Naive thymus-derived CD4-positive, alpha-beta T cell (primary cell): ENCODE results near the gene ZNF23. TPM values are rescaled to one million over a fixed set of nuclear protein-coding genes. Genes with fewer than 3 reads are reported as not detected.
A peak's percentile ranks its signal among the peaks of the same experiment; 100 is the strongest.

Experiments used
- ATAC-seq: fragments of 150-1000 bp; cut with Tn5 transposase; 2 replicates; pipeline ENCODE4 v1.10.0; 2021; ENCODE audit warnings: mild to moderate bottlenecking, moderate library complexity
- CTCF ChIA-PET: fragments of 350-600 bp; sonication (Branson Sonifier 250); formaldehyde crosslinking; loops from one replicate; lab custom pipeline; 2021; ENCODE audit warnings: antibody characterized with exemption; lab: Charles Lee
- POLR2A ChIA-PET: fragments of 350-600 bp; sonication (Branson Sonifier 250); formaldehyde crosslinking; loops from one replicate; lab custom pipeline; 2021; ENCODE audit warnings: antibody characterized with exemption, inconsistent platforms; lab: Charles Lee
- DNase-seq, 9 donors: peaks; one replicate each; pipeline versions ENCODE4 v3.0.0 to v3.0.0-alpha.2; 2020 to 2022; ENCODE audit warnings: mixed read lengths in 1 of 9
- H3K27ac ChIP-seq: one replicate; pipeline ENCODE4 v1.7.0; 2013; ENCODE audit warnings: mild to moderate bottlenecking, low read depth, low read length, moderate library complexity
- H3K27me3 ChIP-seq, 2 donors: one replicate each; pipeline ENCODE4 v1.7.0; 2013; ENCODE audit warnings: low read length in 2 of 2, mild to moderate bottlenecking in 2 of 2, moderate library complexity in 2 of 2; ENCODE audit not compliant: control insufficient read depth in 2 of 2, insufficient read depth in 2 of 2
- H3K36me3 ChIP-seq, 3 experiments: 1 replicate in 2 of 3; 2 replicates in 1 of 3; pipeline ENCODE4 v1.7.0; 2013; ENCODE audit warnings: low read length in 3 of 3, mild to moderate bottlenecking in 3 of 3, moderate library complexity in 1 of 3; ENCODE audit not compliant: insufficient read depth in 3 of 3, control insufficient read depth in 2 of 3
- H3K4me1 ChIP-seq, 2 donors: one replicate each; pipeline ENCODE4 v1.7.0; 2013; ENCODE audit warnings: low read length in 2 of 2, mild to moderate bottlenecking in 2 of 2, moderate library complexity in 1 of 2; ENCODE audit not compliant: control insufficient read depth in 2 of 2, insufficient read depth in 2 of 2
- H3K4me3 ChIP-seq: 2 replicates; pipeline ENCODE4 v1.7.0; 2013; ENCODE audit warnings: mild to moderate bottlenecking, low read length
- H3K9me3 ChIP-seq, 3 experiments: 1 replicate in 2 of 3; 2 replicates in 1 of 3; pipeline ENCODE4 v1.7.0; 2013; ENCODE audit warnings: low read length in 3 of 3; ENCODE audit not compliant: control insufficient read depth in 2 of 3
- H3K27ac Mint-ChIP-seq, 9 donors: one replicate each; pipeline ENCODE4 v1.8.0; 2020 to 2022; ENCODE audit warnings: mixed read lengths in 9 of 9, mild to moderate bottlenecking in 8 of 9, moderate library complexity in 5 of 9, inconsistent platforms in 2 of 9
- H3K27me3 Mint-ChIP-seq, 5 donors: one replicate each; pipeline ENCODE4 v1.8.0; 2021 to 2022; ENCODE audit warnings: mixed read lengths in 5 of 5, mild to moderate bottlenecking in 1 of 5
- H3K36me3 Mint-ChIP-seq, 5 donors: one replicate each; pipeline ENCODE4 v1.8.0; 2020 to 2022; ENCODE audit warnings: mixed read lengths in 5 of 5, mild to moderate bottlenecking in 3 of 5, inconsistent platforms in 1 of 5
- H3K4me1 Mint-ChIP-seq, 7 donors: one replicate each; pipeline ENCODE4 v1.8.0; 2020 to 2022; ENCODE audit warnings: mixed read lengths in 7 of 7, mild to moderate bottlenecking in 3 of 7, inconsistent platforms in 1 of 7
- H3K4me3 Mint-ChIP-seq, 10 donors: one replicate each; pipeline ENCODE4 v1.8.0; 2020 to 2022; ENCODE audit warnings: mild to moderate bottlenecking in 10 of 10, mixed read lengths in 10 of 10, moderate library complexity in 6 of 10, inconsistent platforms in 2 of 10
- H3K9me3 Mint-ChIP-seq, 11 donors: one replicate each; pipeline ENCODE4 v1.8.0; 2020 to 2022; ENCODE audit warnings: mixed read lengths in 11 of 11, mild to moderate bottlenecking in 4 of 11, inconsistent platforms in 1 of 11, moderate library complexity in 1 of 11
- intact Hi-C, 2 donors: fragments of 100-400 bp; cut with micrococcal nuclease; formaldehyde crosslinking; loops; one replicate each; pipeline ENCODE4 v1.15.1; 2023
- polyA plus RNA-seq, 2 donors: library from polyadenylated mRNA; unstranded; fragments of 300-500 nt; fragmentation: Illumina TruSeq; gene quantifications; one replicate each; pipeline ENCODE4 v1.2.3, GENCODE V29; 2021
- total RNA-seq, 6 experiments: library from RNA in 5 of 6; stranded (reverse) in 5 of 6; gene quantifications; 1 replicate in 5 of 6; 2 replicates in 1 of 6; pipeline ENCODE4 v1.2.3 and lab custom pipeline; 2021 to 2026

ZNF23 gene
- total and polyA plus RNA-seq, 7 experiments from 2014 or later = 6.5 to 16.0 (median 7.5) TPM

GRCh38 chr16:71460941-71461340 lies 1.1 kb downstream of the ZNF23 start:
- ATAC-seq (no peak), DNase-seq (no peak)
- H3K27ac ChIP-seq = no peak overlapping the region
- peak overlapping the region in 4 of 9 donors; percentile 40 to 98 (median 88) for H3K27ac Mint-ChIP-seq
- no peaks in the 10 kb centered on the region for H3K27me3 Mint-ChIP-seq
- H3K4me1 Mint-ChIP-seq = peaks cover 14 to 39% (median 27%) of the 10 kb centered on the region in 7 donors
- POLR2A ChIA-PET = interaction anchor here (3.7 kb wide), 1 partner anchor 23 kb away, joined by 36 read pairs; no protein-coding TSS in a partner anchor
- peaks cover 6 to 12% (median 7%) of the 10 kb centered on the region in 5 donors for H3K36me3 Mint-ChIP-seq
- no peaks in the 10 kb centered on the region for H3K9me3 ChIP-seq
- CTCF ChIA-PET = interaction anchor here (0.8 to 1.3 kb wide), 2 partner anchors 23 to 48 kb away, joined by 4 to 7 read pairs; no protein-coding TSS in a partner anchor
- peak overlapping the region; percentile 88 to 97 (median 94) for H3K4me3 Mint-ChIP-seq
- H3K36me3 ChIP-seq = peaks cover 0 to 11% (median 0%) of the 10 kb centered on the region in 3 experiments
- intact Hi-C loops = loop anchor here (5.0 to 10.0 kb wide), 7 partner anchors 36 to 1204 kb away; partner anchors contain the start of genes CMTR2 (in 2 of the 2), AP1G1 (in 1 of the 2), DHODH (in 1 of the 2) and IST1 (in 1 of the 2)
- no peaks in the 10 kb centered on the region for H3K27me3 ChIP-seq
- peaks cover 0 to 3% (median 0%) of the 10 kb centered on the region in 11 donors for H3K9me3 Mint-ChIP-seq
- peaks cover 4 to 6% of the 10 kb centered on the region in 2 donors for H3K4me1 ChIP-seq
- no peak overlapping the region for H3K4me3 ChIP-seq

GRCh38 chr16:71460236-71460635 lies 1.8 kb downstream of the ZNF23 start:
- H3K4me3 Mint-ChIP-seq = peak overlapping the region in 6 of 10 donors; percentile 16 to 93 (median 68)
- no peaks in the 10 kb centered on the region for H3K9me3 ChIP-seq
- H3K4me3 ChIP-seq = no peak overlapping the region
- H3K27ac Mint-ChIP-seq = peak overlapping the region in 1 of 9 donors; percentile 89
- intact Hi-C loops = loop anchor here (5.0 to 10.0 kb wide), 7 partner anchors 37 to 1205 kb away; partner anchors contain the start of genes CMTR2 (in 2 of the 2), AP1G1 (in 1 of the 2), DHODH (in 1 of the 2) and IST1 (in 1 of the 2)
- ChIA-PET CTCF (interaction anchor here (0.7 to 1.8 kb wide), 3 partner anchors 47 to 1133 kb away, joined by 3 to 5 read pairs (median 4); no protein-coding TSS in a partner anchor), POLR2A (interaction anchor here (1.0 kb wide), 1 partner anchor 24 kb away, joined by 3 read pairs; no protein-coding TSS in a partner anchor)
- DNase-seq = no peak
- ATAC-seq = no peak
- H3K27ac ChIP-seq = no peak overlapping the region
- no peaks in the 10 kb centered on the region for H3K27me3 Mint-ChIP-seq
- H3K9me3 Mint-ChIP-seq = peaks cover 0 to 3% (median 0%) of the 10 kb centered on the region in 11 donors
- H3K4me1 ChIP-seq = peaks cover 4 to 6% of the 10 kb centered on the region in 2 donors
- H3K4me1 Mint-ChIP-seq = peaks cover 14 to 39% (median 27%) of the 10 kb centered on the region in 7 donors
- peaks cover 0 to 17% (median 0%) of the 10 kb centered on the region in 3 experiments for H3K36me3 ChIP-seq
- H3K36me3 Mint-ChIP-seq = peaks cover 8 to 19% (median 9%) of the 10 kb centered on the region in 5 donors
- H3K27me3 ChIP-seq = no peaks in the 10 kb centered on the region

DNA sequence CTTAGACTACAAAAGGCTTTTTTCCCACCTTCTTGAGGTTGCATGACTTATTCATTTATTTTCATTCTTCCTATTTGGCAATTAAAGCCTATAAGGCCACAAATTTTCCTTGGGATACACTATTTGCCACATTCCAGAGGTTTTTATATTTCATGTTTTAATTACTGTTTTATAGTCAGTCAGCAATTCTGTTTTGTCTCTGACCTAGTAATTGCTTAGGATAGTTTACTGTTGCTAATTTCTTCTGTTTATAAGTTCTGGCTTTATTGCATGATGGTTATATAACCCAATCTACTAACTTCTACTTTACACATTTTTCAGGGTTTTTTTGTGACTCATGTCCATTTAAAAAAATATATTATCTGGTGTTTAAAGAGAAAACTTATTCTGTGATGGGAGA lies 2.5 kb downstream of the ZNF23 start:
- peaks cover 14 to 39% (median 27%) of the 10 kb centered on the region in 7 donors for H3K4me1 Mint-ChIP-seq
- Histone ChIP-seq H3K36me3 (peaks cover 0 to 24% (median 0%) of the 10 kb centered on the region in 3 experiments), H3K27me3 (no peaks in the 10 kb centered on the region), H3K4me3 (no peak overlapping the region), H3K27ac (no peak overlapping the region), H3K9me3 (no peaks in the 10 kb centered on the region), H3K4me1 (peaks cover 4 to 6% of the 10 kb centered on the region in 2 donors)
- POLR2A ChIA-PET = interaction anchor here (1.0 kb wide), 1 partner anchor 25 kb away, joined by 3 read pairs; no protein-coding TSS in a partner anchor
- no peak for ATAC-seq
- peaks cover 15 to 26% (median 16%) of the 10 kb centered on the region in 5 donors for H3K36me3 Mint-ChIP-seq
- H3K9me3 Mint-ChIP-seq = peaks cover 0 to 6% (median 0%) of the 10 kb centered on the region in 11 donors
- CTCF ChIA-PET = interaction anchor here (0.7 to 1.8 kb wide), 3 partner anchors 39 to 1134 kb away, joined by 3 to 5 read pairs (median 3); no protein-coding TSS in a partner anchor
- intact Hi-C loops = no loop called here
- no peaks in the 10 kb centered on the region for H3K27me3 Mint-ChIP-seq
- H3K4me3 Mint-ChIP-seq = no peak overlapping the region
- DNase-seq = no peak
- H3K27ac Mint-ChIP-seq = no peak overlapping the region

- Histone ChIP-seq H3K4me1 (peaks cover 4 to 5% of the 10 kb centered on the region in 2 donors), H3K9me3 (peaks cover 0 to 8% (median 0%) of the 10 kb centered on the region in 3 experiments), H3K27me3 (no peaks in the 10 kb centered on the region), H3K4me3 (no peak overlapping the region), H3K36me3 (peaks cover 3 to 46% (median 4%) of the 10 kb centered on the region in 3 experiments), H3K27ac (no peak overlapping the region)
- no peak overlapping the region for H3K4me3 Mint-ChIP-seq
- H3K4me1 Mint-ChIP-seq = peaks cover 7 to 25% (median 14%) of the 10 kb centered on the region in 7 donors
- peaks cover 0 to 26% (median 14%) of the 10 kb centered on the region in 11 donors for H3K9me3 Mint-ChIP-seq
- DNase-seq = no peak
- POLR2A ChIA-PET = no interaction called here
- intact Hi-C loops = no loop called here
- CTCF ChIA-PET = no interaction called here
- H3K27me3 Mint-ChIP-seq = no peaks in the 10 kb centered on the region
- peaks cover 35 to 53% (median 42%) of the 10 kb centered on the region in 5 donors for H3K36me3 Mint-ChIP-seq
- no peak for ATAC-seq
- no peak overlapping the region for H3K27ac Mint-ChIP-seq
These were observed 5.2 kb downstream of the ZNF23 start for GRCh38 chr16:71456801-71457200.

- DNase-seq (no peak), ATAC-seq (no peak)
- intact Hi-C loops = no loop called here
- Mint-ChIP-seq H3K9me3 (peaks cover 13 to 64% (median 47%) of the 10 kb centered on the region in 11 donors), H3K4me3 (no peak overlapping the region), H3K27ac (no peak overlapping the region), H3K36me3 (peaks cover 59 to 87% (median 79%) of the 10 kb centered on the region in 5 donors), H3K27me3 (no peaks in the 10 kb centered on the region), H3K4me1 (peaks cover 0 to 7% (median 0%) of the 10 kb centered on the region in 7 donors)
- ChIA-PET POLR2A (no interaction called here), CTCF (no interaction called here)
- no peaks in the 10 kb centered on the region for H3K4me1 ChIP-seq
- no peak overlapping the region for H3K4me3 ChIP-seq
- peaks cover 9 to 83% (median 21%) of the 10 kb centered on the region in 3 experiments for H3K36me3 ChIP-seq
- no peak overlapping the region for H3K27ac ChIP-seq
- peaks cover 11 to 45% (median 19%) of the 10 kb centered on the region in 3 experiments for H3K9me3 ChIP-seq
- no peaks in the 10 kb centered on the region for H3K27me3 ChIP-seq
These were observed 9.0 kb downstream of the ZNF23 start for GRCh38 chr16:71453036-71453435.

- Mint-ChIP-seq H3K4me3 (no peak overlapping the region), H3K27me3 (no peaks in the 10 kb centered on the region), H3K36me3 (peaks cover 44 to 70% (median 66%) of the 10 kb centered on the region in 5 donors), H3K4me1 (no peaks in the 10 kb centered on the region), H3K9me3 (peaks cover 14 to 87% (median 59%) of the 10 kb centered on the region in 11 donors), H3K27ac (no peak overlapping the region)
- ChIA-PET CTCF (no interaction called here), POLR2A (no interaction called here)
- H3K9me3 ChIP-seq = peaks cover 11 to 75% (median 22%) of the 10 kb centered on the region in 3 experiments
- H3K4me1 ChIP-seq = no peaks in the 10 kb centered on the region
- peak overlapping the region; percentile 12 for H3K4me3 ChIP-seq
- ATAC-seq (no peak), DNase-seq (no peak)
- peaks cover 9 to 61% (median 21%) of the 10 kb centered on the region in 3 experiments for H3K36me3 ChIP-seq
- H3K27me3 ChIP-seq = no peaks in the 10 kb centered on the region
- no peak overlapping the region for H3K27ac ChIP-seq
- intact Hi-C loops = no loop called here
These were observed 13.0 kb downstream of the ZNF23 start for GRCh38 chr16:71449020-71449419.
